Endodermal cell (in vitro differentiated cells): ENCODE measurements around the gene CMTM7. TPM values are rescaled to one million over a fixed set of nuclear protein-coding genes. Genes with fewer than 3 reads are reported as not detected.

Experiments
- DNase-seq: peaks from one replicate; pipeline ENCODE4 v3.0.0-alpha.2; 2017
- H3K27ac ChIP-seq: 2 replicates; pipeline ENCODE4 v1.5.1; 2013; ENCODE audit warnings: mild to moderate bottlenecking, low read depth, low read length, moderate library complexity
- H3K27me3 ChIP-seq: 2 replicates; pipeline ENCODE4 v1.6.1; 2013; ENCODE audit warnings: mild to moderate bottlenecking, low read length, moderate library complexity; ENCODE audit not compliant: insufficient read depth, control insufficient read depth, poor library complexity, severe bottlenecking
- H3K36me3 ChIP-seq: 2 replicates; pipeline ENCODE4 v1.7.0; 2013; ENCODE audit warnings: mild to moderate bottlenecking, low read length, moderate library complexity; ENCODE audit not compliant: control insufficient read depth, insufficient read depth
- H3K4me1 ChIP-seq: one replicate; pipeline ENCODE4 v1.7.0; 2013; ENCODE audit warnings: low read length; ENCODE audit not compliant: control insufficient read depth, insufficient read depth
- H3K4me3 ChIP-seq: 2 replicates; pipeline ENCODE4 v1.5.1; 2013; ENCODE audit warnings: mild to moderate bottlenecking, low read length, moderate library complexity
- H3K9ac ChIP-seq: 2 replicates; pipeline ENCODE4 v1.6.1; 2013; ENCODE audit warnings: mild to moderate bottlenecking, low read length, moderate library complexity; ENCODE audit not compliant: poor library complexity, severe bottlenecking; ENCODE audit errors: extremely low read depth
- H3K9me3 ChIP-seq: 2 replicates; pipeline ENCODE4 v1.6.1; 2013; ENCODE audit warnings: mild to moderate bottlenecking, low read length, moderate library complexity; ENCODE audit not compliant: control insufficient read depth
- H3K27ac Mint-ChIP-seq: 2 replicates; pipeline ENCODE4 v1.8.0; 2020; ENCODE audit warnings: mixed read lengths
- H3K27me3 Mint-ChIP-seq: 2 replicates; pipeline ENCODE4 v1.8.0; 2021; ENCODE audit warnings: mild to moderate bottlenecking, mixed read lengths; ENCODE audit not compliant: insufficient read depth
- H3K36me3 Mint-ChIP-seq: 2 replicates; pipeline ENCODE4 v1.8.0; 2020; ENCODE audit warnings: low read depth, mixed read lengths
- H3K4me1 Mint-ChIP-seq: 2 replicates; pipeline ENCODE4 v1.8.0; 2020; ENCODE audit warnings: mixed read lengths
- H3K4me3 Mint-ChIP-seq: 2 replicates; pipeline ENCODE4 v1.8.0; 2020; ENCODE audit warnings: mild to moderate bottlenecking, moderate library complexity, mixed read lengths
- H3K9me3 Mint-ChIP-seq: 2 replicates; pipeline ENCODE4 v1.8.0; 2020; ENCODE audit warnings: mild to moderate bottlenecking, mixed read lengths
- CTCF ChIP-seq: fragments of 200-600 bp; sonication (generic); conservative IDR thresholded peaks from 2 replicates; pipeline ENCODE4 v1.5.0; 2021; ENCODE audit warnings: antibody characterized with exemption, mild to moderate bottlenecking
- WGBS, 2 experiments: methylation state at CpG; one replicate each; pipeline versions ENCODE4 v1.1.5 to v1.1.7; 2013; ENCODE audit warnings: missing lambda C conversion rate in 2 of 2, mixed read lengths in 1 of 2; ENCODE audit not compliant: insufficient coverage in 1 of 2, insufficient read length in 1 of 2; 5-methylcytosine and 5-hydroxymethylcytosine counted together
- long read RNA-seq, 4 experiments: library from polyadenylated mRNA in 2 of 4; library from RNA in 1 of 4; library from capped mRNA in 1 of 4; stranded (forward) in 3 of 4; unstranded in 1 of 4; transcript quantifications; one replicate each; pipeline ENCODE4 v2.0.0, GENCODE V29; 2020 to 2021; ENCODE audit warnings: inconsistent platforms in 1 of 4
- polyA plus RNA-seq, 2 experiments: library from polyadenylated mRNA; stranded (reverse); fragments of 50-300 nt; gene quantifications; one replicate each; pipeline ENCODE4 v1.2.3, GENCODE V29; 2013
- total RNA-seq, 2 donors: library from RNA; stranded (reverse); fragmentation: NEBNext Ultra II Directional in 1 of 2; extraction: Animal tissue kit (Norgen Biotek cat#: 25700) in 1 of 2; gene quantifications; 2 replicates in 1 of 2; 3 replicates in 1 of 2; pipeline ENCODE4 v1.2.1, GENCODE V29; 2021

Gene CMTM7, protein sequence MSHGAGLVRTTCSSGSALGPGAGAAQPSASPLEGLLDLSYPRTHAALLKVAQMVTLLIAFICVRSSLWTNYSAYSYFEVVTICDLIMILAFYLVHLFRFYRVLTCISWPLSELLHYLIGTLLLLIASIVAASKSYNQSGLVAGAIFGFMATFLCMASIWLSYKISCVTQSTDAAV
- total RNA-seq, result 10 to 100 TPM; 11.1 TPM
- polyA plus RNA-seq (2013, experiment 1 of 2), result 32.5 TPM
- 32.2 TPM for polyA plus RNA-seq (2013, experiment 2 of 2)
- long read RNA-seq, experiment 1, transcript CMTM7-201 (5 exons, 2,038 nt), result major isoform, 6 of 11 reads
- long read RNA-seq, experiment 1, partial matches to known transcripts, result 2 of 11 reads
- long read RNA-seq, experiment 1, other reads (novel, unspliced or antisense), result 1 of 11 reads
- long read RNA-seq, experiment 2, transcript CMTM7-202 (4 exons, 1,214 nt), result major isoform, 5 of 7 reads
- long read RNA-seq, experiment 2, partial matches to known transcripts, result 0 of 7 reads
- long read RNA-seq, experiment 2, other reads (novel, unspliced or antisense), result 1 of 7 reads
- long read RNA-seq, experiment 3, transcript CMTM7-201 (5 exons, 2,038 nt), result major isoform, 15 of 28 reads
- long read RNA-seq, experiment 3, partial matches to known transcripts, result 1 of 28 reads
- long read RNA-seq, experiment 3, other reads (novel, unspliced or antisense), result 10 of 28 reads
- long read RNA-seq, experiment 4, partial matches to known transcripts, result 0 of 4 reads
- long read RNA-seq, experiment 4, other reads (novel, unspliced or antisense), result 0 of 4 reads

DNA sequence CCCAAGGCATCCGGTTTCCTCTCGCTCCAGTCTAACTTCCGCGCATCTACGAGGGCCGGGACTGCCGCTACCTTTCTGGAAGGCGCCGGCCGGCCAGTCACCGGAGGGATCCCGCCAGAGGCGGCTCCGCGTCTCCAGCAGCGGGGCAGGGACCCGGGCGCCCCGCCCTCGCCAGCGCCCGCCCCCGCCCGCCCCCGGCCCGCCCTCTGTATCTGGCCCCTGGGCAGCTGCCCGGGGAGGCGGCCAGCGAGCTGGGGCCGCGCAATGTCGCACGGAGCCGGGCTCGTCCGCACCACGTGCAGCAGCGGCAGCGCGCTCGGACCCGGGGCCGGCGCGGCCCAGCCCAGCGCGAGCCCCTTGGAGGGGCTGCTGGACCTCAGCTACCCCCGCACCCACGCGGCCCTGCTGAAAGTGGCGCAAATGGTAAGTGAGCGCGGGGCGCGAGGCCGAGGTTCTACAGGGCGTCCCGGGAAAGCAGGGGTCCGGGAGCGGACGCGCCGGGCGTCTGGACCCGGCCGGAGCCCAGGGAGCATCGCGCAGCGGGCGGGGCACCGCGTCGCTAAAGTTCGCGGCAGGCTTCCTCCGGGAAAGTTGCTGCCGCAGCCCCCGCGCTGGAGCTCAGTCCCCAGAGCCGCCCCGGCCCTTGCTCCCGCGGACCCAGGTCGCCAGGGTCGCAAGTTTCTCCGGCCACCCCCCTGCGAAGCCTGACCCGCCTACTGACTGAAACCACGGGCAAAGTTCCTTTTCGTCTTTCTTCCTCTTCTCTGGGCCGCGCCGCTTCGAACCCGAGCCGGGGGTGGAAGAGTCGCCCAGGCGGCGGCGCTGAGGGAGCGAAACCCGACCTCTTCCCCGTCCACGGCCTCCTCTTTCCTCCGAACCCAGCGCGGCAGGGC is at the start of gene CMTM7:
CMTM7 (plus strand) TSS at position 211 of the 893 bp plus-strand sequence; CDS start at position 265, 54 bp downstream.
- Histone ChIP-seq H3K9me3 (no peaks in the 10 kb centered on the region), H3K36me3 (no peaks in the 10 kb centered on the region), H3K27me3 (peaks cover 47% of the 10 kb centered on the region), H3K4me3 (peak within 1 kb of the TSS; percentile 75), H3K27ac (peak within 1 kb of the TSS; percentile 64), H3K4me1 (no peaks in the 10 kb centered on the region), H3K9ac (peak within 1 kb of the TSS; percentile 15)
- Mint-ChIP-seq H3K36me3 (no peaks in the 10 kb centered on the region), H3K9me3 (no peaks in the 10 kb centered on the region), H3K4me1 (peaks cover 13% of the 10 kb centered on the region), H3K27me3 (peaks cover 42% of the 10 kb centered on the region), H3K4me3 (peak within 1 kb of the TSS; percentile 81), H3K27ac (peak within 1 kb of the TSS; percentile 82)
- 1% methylated on average over 25 to 107 of the region's 107 CpGs for WGBS, 2 experiments
- peak; percentile 89 for DNase-seq
- TF ChIP-seq CTCF, result no peak

- Histone ChIP-seq H3K27ac (peak overlapping the region; percentile 45), H3K9me3 (no peaks in the 10 kb centered on the region), H3K9ac (no peak overlapping the region), H3K4me3 (no peak overlapping the region), H3K4me1 (no peaks in the 10 kb centered on the region), H3K36me3 (no peaks in the 10 kb centered on the region), H3K27me3 (no peaks in the 10 kb centered on the region)
- TF ChIP-seq CTCF, result no peak
- H3K36me3 Mint-ChIP-seq, result no peaks in the 10 kb centered on the region
- no peaks in the 10 kb centered on the region for H3K27me3 Mint-ChIP-seq
- no peak overlapping the region for H3K27ac Mint-ChIP-seq
- H3K4me1 Mint-ChIP-seq, result peaks cover 22% of the 10 kb centered on the region
- no peak for DNase-seq
- no peaks in the 10 kb centered on the region for H3K9me3 Mint-ChIP-seq
- 43 to 81% methylated on average over 5 to 11 of the region's 11 CpGs for WGBS, 2 experiments
- no peak overlapping the region for H3K4me3 Mint-ChIP-seq
Observed at GRCh38 chr3:32347343-32348125, 44.1 kb upstream of the CMTM7 start.
